ENCODE measurements around the gene DOCK1. TPM values are rescaled to one million over a fixed set of nuclear protein-coding genes. Genes with fewer than 3 reads are reported as not detected.

Gene DOCK1
- total RNA-seq, 2 donors from 2014 or later: 72.4 to 89.3 TPM

DNA sequence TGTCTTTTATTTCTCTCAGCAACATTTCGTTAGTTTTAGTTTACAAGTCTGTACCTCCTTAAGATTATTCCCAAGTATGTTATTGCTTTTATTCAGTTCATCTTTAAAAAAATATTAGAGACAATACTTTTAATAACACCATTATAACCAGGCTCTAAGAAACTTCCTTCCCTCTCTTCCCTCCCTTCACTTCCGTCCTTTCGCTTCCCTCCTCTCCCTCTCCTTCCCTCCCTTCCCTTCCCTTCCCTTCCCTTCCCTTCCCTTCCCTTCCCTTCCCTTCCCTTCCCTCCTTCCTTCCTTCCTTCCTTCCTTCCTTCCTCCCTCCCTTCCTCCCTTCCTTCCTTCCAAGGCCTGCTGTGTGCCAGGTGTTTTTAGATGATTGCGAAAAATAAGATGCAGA is 58.1 kb downstream of the DOCK1 start:
- TF ChIP-seq, protein P1, sequence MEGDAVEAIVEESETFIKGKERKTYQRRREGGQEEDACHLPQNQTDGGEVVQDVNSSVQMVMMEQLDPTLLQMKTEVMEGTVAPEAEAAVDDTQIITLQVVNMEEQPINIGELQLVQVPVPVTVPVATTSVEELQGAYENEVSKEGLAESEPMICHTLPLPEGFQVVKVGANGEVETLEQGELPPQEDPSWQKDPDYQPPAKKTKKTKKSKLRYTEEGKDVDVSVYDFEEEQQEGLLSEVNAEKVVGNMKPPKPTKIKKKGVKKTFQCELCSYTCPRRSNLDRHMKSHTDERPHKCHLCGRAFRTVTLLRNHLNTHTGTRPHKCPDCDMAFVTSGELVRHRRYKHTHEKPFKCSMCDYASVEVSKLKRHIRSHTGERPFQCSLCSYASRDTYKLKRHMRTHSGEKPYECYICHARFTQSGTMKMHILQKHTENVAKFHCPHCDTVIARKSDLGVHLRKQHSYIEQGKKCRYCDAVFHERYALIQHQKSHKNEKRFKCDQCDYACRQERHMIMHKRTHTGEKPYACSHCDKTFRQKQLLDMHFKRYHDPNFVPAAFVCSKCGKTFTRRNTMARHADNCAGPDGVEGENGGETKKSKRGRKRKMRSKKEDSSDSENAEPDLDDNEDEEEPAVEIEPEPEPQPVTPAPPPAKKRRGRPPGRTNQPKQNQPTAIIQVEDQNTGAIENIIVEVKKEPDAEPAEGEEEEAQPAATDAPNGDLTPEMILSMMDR (conservative IDR thresholded peaks at IDR 0.05): no peak
- H3K36me3 ChIP-seq (ENCODE audit: control insufficient read depth, insufficient read depth, low read length): peaks cover 6% of the 10 kb centered on the region
- H3K36me3 Mint-ChIP-seq (ENCODE audit: low read depth): peaks cover 10% of the 10 kb centered on the region
- H3K27me3 ChIP-seq (ENCODE audit: control insufficient read depth, insufficient read depth, low read length, poor library complexity, severe bottlenecking): no peaks in the 10 kb centered on the region
- 67 to 93% methylated on average over 1 to 2 of the region's 4 CpGs for WGBS, 2 experiments (ENCODE audit: insufficient coverage in 1 of 2, insufficient read length in 1 of 2)
- no peaks in the 10 kb centered on the region for H3K9me3 Mint-ChIP-seq
- no peak for DNase-seq
- no peaks in the 10 kb centered on the region for H3K27me3 Mint-ChIP-seq (ENCODE audit: insufficient read depth)
- no peaks in the 10 kb centered on the region for H3K9me3 ChIP-seq (ENCODE audit: control insufficient read depth, low read length)
- H3K4me1 ChIP-seq (ENCODE audit: control insufficient read depth, insufficient read depth, low read length): peaks cover 9% of the 10 kb centered on the region
- H3K27ac ChIP-seq (ENCODE audit: low read depth, low read length): no peak overlapping the region
- H3K4me1 Mint-ChIP-seq: peaks cover 27% of the 10 kb centered on the region
- H3K9ac ChIP-seq (ENCODE audit: extremely low read depth, low read length, poor library complexity, severe bottlenecking): no peak overlapping the region
- no peak overlapping the region for H3K4me3 Mint-ChIP-seq
- H3K27ac Mint-ChIP-seq: no peak overlapping the region
- H3K4me3 ChIP-seq (ENCODE audit: low read length): no peak overlapping the region

DNA sequence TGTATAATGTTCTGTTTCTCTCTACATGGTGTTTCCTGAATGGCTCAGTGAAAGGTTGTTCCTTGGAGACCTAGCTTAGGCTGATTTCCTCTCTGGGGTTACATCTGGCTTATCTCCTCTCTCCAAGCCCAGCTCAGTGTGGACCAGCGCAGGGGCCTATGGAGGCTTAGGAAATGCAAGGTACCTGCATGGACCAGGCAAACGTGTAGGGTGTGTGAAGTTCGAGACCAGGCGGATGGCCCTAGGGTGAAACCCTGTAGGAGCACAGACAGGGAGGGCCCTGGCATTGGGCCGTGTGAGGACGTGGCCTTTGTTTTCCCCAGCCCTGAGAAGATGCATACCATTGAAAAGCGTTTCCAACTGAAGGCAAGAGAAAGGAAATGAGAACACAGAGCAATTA is 59.0 kb downstream of the DOCK1 start:
- H3K4me3 Mint-ChIP-seq: no peak overlapping the region
- peak overlapping the region; percentile 42 for H3K27ac Mint-ChIP-seq
- no peak overlapping the region for H3K9ac ChIP-seq (ENCODE audit: extremely low read depth, low read length, poor library complexity, severe bottlenecking)
- no peaks in the 10 kb centered on the region for H3K27me3 Mint-ChIP-seq (ENCODE audit: insufficient read depth)
- H3K36me3 ChIP-seq (ENCODE audit: control insufficient read depth, insufficient read depth, low read length): peaks cover 6% of the 10 kb centered on the region
- DNase-seq: no peak
- H3K4me1 ChIP-seq (ENCODE audit: control insufficient read depth, insufficient read depth, low read length): peaks cover 3% of the 10 kb centered on the region
- no peaks in the 10 kb centered on the region for H3K9me3 ChIP-seq (ENCODE audit: control insufficient read depth, low read length)
- H3K9me3 Mint-ChIP-seq: no peaks in the 10 kb centered on the region
- TF ChIP-seq, protein P1 (conservative IDR thresholded peaks at IDR 0.05): no peak
- no peaks in the 10 kb centered on the region for H3K27me3 ChIP-seq (ENCODE audit: control insufficient read depth, insufficient read depth, low read length, poor library complexity, severe bottlenecking)
- peaks cover 10% of the 10 kb centered on the region for H3K36me3 Mint-ChIP-seq (ENCODE audit: low read depth)
- peaks cover 22% of the 10 kb centered on the region for H3K4me1 Mint-ChIP-seq
- WGBS, 2 experiments (ENCODE audit: insufficient coverage in 1 of 2, insufficient read length in 1 of 2): 81 to 84% methylated on average over 2 to 7 of the region's 7 CpGs
- no peak overlapping the region for H3K27ac ChIP-seq (ENCODE audit: low read depth, low read length)
- no peak overlapping the region for H3K4me3 ChIP-seq (ENCODE audit: low read length)

DNA sequence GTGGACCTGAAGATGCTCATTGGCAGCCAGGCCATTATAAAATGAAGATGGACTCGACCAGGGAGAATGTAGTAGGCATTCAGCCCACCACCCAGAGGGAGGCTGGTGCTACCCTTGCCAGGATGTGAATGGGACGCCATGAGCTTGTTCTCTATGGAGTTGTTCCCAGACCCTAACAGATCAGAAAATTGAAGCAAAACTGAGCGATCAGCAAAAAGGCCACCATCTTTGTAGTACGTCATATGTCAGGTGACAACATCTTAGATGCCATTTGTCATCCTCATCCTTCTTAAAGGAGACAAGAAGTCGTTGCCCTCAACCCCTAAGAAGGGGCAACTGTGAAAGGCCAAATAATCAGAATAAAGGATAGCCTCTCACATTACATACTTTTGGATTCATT is 61.7 kb downstream of the DOCK1 start:
- Mint-ChIP-seq H3K27me3 (ENCODE audit: insufficient read depth) (no peaks in the 10 kb centered on the region), H3K27ac (no peak overlapping the region), H3K9me3 (no peaks in the 10 kb centered on the region), H3K36me3 (ENCODE audit: low read depth) (peaks cover 18% of the 10 kb centered on the region), H3K4me1 (peaks cover 16% of the 10 kb centered on the region), H3K4me3 (no peak overlapping the region)
- DNase-seq: no peak
- no peak overlapping the region for H3K9ac ChIP-seq (ENCODE audit: extremely low read depth, low read length, poor library complexity, severe bottlenecking)
- H3K27ac ChIP-seq (ENCODE audit: low read depth, low read length): no peak overlapping the region
- H3K4me1 ChIP-seq (ENCODE audit: control insufficient read depth, insufficient read depth, low read length): no peaks in the 10 kb centered on the region
- H3K4me3 ChIP-seq (ENCODE audit: low read length): no peak overlapping the region
- no peaks in the 10 kb centered on the region for H3K9me3 ChIP-seq (ENCODE audit: control insufficient read depth, low read length)
- peaks cover 12% of the 10 kb centered on the region for H3K36me3 ChIP-seq (ENCODE audit: control insufficient read depth, insufficient read depth, low read length)
- H3K27me3 ChIP-seq (ENCODE audit: control insufficient read depth, insufficient read depth, low read length, poor library complexity, severe bottlenecking): no peaks in the 10 kb centered on the region
- TF ChIP-seq, protein P1 (conservative IDR thresholded peaks at IDR 0.05): no peak
- WGBS, 2 experiments (ENCODE audit: insufficient coverage in 1 of 2, insufficient read length in 1 of 2): 94 to 96% methylated on average over 4 to 5 of the region's 5 CpGs

All from endodermal cell (in vitro differentiated cells).